Fibroblast of skin of left biceps (primary cell): Measurements from ENCODE around the gene SLC2A5.
A peak's percentile ranks its signal among the peaks of the same experiment; 100 is the strongest.
"Not testable (repeated sequence)": the region's sequence is repeated elsewhere in the genome, so short reads cannot be mapped to it uniquely, and the experiment has no call there.

Experiments used
- DNase-seq, 2 experiments: peaks; one replicate each; pipeline ENCODE4 v3.0.0-alpha.2; 2013; ENCODE audit warnings: low read depth in 2 of 2

SLC2A5 gene

DNA sequence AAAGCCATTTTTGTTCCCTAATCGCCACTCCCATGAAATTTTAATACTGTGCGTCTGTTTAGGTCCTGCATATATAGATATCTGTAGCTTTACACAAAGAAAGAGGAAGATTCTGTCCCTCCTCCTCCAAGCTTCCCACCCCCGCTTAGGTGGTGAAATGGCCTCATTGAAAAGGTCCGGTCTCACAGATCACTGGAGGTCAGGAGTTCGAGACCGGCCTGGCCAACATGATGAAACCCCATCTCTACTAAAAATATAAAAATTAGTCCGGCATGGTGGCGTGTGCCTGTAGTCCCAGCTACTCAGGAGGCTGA lies 64.1 kb downstream of the SLC2A5 start:
- no peak for DNase-seq

DNA sequence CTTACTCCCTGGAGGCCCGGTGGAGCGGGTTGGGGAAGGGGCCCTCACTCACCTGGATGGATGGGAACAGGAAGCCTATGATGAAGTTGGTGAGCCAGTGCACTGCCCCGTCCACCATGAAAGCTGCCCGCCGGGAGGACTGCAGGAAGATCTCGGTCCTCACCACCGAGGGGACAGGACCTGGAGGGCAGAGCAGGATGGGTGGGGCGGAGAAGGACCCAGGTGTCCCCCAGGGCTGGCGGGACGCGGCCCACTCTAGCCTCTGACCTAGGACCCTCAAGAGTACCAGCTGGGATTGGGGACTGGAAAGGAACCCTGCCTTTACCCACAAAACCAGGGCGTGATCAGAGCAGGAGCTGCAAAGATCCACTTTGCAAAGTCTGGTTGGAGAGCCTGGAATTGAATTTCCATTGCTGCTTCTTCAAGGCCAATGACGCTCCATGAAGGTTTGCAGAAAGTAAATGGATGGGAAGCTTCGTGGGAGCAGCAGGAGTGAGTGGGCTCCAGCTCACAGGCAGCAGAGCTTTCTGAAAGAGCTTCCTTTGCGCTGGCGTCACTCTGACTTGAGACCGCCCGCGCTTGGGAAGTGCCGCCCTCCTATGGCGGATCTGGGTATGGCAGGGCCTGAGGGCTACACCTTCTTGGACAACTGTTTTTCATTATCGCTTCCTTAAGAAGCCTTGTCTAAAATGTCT lies 64.6 kb downstream of the SLC2A5 start:
- peak; percentile 65 to 70 for DNase-seq

DNA sequence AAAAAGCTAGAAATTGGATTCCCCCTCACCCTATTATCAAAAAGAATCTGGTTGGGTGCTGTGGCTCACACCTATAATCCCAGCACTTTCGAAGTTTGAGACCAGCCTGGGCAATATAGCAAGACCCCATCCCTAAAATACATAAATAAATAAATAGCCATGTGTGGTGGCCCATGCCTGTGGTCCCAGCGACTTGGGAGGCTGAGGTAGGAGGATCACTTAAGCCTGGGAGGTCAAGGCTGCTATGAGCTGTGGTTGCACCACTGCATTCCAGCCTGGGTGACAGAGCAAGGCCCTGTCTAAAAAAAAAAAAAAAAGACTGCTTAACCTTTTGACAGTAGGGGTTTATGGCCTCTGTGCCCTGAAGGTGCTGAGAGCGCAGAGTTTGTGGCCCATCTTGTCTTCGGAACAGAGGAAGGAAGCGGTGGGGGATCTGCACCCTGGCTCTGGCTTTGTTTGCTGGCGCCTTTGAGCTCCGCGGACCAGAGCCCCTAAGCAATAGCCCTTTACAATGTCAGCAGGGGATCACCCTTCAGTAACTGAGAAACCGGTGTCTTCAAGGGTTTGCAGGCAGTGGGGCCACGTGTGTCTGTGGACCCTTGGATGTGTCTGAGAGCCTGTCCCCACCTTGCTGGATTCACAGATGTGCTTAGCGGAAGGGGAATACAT lies 65.3 kb downstream of the SLC2A5 start:
- no peak for DNase-seq

DNA sequence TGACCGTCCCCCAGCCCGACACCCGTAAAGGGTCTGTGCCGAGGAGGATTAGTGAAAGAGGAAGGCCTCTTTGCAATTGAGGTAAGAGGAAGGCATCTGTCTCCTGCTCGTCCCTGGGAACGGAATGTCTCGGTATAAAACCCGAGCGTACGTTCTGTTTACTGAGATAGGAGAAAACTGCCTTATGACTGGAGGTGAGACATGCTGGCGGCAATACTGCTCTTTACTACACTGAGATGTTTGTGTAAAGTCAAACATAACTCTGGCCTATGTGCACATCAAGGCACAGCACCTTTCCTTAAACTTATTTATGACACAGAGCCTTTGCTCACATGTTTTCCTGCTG lies 67.2 kb downstream of the SLC2A5 start:
- DNase-seq: not testable (repeated sequence)

DNA sequence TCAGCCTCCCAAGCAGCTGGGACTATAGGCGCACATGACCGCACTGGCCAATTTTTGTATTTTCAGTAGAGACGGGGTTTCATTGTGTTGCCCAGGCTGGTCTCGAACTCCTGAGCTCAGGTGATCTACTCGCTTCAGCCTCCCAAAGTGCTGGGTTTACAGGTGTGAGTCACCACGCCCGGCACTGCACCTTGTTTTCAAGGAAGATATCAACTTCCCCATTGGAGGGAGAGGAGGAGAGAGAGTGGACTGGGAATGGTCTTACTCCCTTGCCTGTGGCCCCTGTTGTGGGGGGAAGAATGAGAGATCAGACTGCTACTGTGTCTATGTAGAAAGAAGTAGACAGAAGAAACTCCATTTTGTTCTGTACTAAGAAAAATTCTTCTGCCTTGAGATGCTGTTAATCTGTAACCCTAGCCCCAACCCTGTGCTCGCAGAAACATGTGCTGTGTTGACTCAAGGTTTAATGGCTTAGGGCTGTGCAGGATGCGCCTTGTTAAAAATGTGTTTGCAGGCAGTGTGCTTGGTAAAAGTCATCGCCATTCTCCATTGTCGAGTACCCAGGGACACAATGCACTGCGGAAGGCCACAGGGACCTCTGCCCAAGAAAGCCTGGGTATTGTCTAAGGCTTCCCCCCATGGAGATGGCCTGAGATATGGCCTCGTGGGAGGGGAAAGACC lies 67.8 kb downstream of the SLC2A5 start:
- not testable (repeated sequence) for DNase-seq

DNA sequence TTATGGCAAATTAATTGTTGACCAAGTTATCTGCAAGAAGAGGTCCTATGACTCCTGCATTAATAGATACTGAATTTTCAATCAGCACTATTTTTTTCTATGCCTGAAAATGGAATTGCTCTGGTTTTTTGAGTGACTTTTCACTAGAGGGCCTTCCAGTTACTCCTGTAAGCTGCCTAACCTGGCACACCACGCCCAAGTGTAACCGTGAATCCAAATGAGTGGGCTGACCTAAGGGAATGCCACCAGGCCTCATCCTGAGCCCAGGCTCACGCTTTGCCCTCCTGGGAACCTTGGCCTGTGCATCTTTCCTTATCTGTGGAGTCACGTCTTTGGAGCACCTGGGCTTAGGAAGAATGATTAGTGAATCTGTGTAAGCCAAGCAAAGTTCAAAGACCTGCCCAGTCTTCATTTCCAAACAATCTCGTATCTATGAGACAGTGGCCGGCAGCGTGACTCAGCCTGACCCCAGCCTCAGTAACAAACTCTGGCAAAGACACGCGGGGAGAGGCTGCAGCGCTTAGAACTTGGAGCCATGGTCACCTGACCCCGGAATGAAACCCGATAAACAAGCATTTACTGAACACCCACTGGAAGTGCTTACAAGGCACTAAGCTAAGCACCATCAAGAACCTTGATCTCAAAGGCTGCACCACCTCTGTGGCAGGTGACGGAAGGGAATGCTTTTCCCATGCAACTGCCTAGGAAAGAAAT lies 75.3 kb downstream of the SLC2A5 start:
- DNase-seq: not testable (repeated sequence)

DNA sequence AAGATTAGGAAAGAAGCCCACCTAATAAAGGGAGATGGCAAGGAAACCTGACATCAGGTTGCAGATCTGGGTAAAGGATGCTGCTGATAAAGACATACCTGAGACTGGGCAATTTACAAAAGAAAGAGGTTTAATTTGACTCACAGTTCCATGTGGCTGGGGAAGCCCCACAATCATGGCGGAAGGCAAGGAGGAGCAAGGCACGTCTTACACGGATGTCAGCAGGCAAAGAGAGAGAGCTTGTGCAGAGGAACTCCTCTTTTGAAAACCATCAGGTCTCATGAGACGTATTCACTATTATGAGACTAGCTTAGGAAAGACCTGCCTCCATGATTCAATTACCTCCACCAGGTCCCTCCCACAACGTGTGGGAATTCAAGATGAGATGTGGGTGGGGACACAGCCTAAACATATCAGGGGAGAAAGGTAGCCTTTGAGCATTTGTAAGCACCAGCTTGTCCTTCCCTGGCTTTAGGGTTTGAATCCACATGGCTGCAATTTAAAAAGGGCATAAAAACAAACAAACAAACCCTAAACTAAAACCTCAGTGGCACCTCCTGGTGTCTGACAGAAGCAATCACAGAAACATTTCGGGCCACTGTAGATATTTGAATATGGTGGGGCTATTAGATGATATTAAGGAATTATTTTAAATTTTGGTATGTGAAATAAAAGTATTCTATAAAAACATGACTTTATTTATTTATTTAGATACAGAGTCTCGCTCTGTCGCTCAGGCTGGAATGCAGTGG lies 76.3 kb downstream of the SLC2A5 start:
- no peak for DNase-seq

DNA sequence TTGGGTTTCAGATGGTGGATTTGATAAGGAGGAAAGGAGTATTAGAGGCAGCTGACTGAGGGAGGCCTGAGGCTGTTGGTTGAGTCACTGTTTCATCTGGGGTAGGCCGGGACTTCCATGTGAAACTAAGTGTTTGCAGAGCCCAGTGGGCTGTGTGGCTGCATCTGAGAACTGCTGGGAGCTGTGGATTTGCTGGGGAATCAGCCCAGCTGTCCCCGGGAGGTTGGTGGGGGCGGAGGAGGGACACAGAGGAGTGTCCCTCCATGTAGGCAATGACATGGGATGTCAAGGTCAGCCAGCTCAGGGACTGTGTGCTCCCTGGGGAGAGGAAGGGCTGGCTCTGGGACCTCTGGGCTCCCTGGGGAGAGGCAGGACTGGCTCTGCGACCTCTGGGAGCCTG lies 79.6 kb downstream of the SLC2A5 start:
- no peak for DNase-seq

DNA sequence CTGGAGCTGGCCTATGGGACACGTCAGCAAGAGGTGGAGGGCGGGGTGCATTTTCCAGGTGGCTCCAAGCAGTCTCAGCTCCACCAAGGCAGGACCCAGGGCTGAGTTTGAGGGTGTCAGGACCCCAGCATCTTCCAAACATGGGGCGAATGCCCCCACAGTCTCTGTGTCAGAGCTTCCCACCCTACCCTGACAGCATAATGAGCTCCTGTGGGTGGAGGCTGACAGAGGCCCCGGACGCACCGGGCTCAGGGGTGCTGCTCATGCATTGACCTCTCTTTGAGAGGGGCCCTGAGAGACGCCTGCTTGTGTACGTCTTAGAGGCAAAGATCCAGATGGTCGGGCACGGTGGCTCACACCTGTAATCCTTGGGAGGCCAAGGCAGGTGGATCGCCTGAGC lies 80.4 kb downstream of the SLC2A5 start:
- DNase-seq: no peak

DNA sequence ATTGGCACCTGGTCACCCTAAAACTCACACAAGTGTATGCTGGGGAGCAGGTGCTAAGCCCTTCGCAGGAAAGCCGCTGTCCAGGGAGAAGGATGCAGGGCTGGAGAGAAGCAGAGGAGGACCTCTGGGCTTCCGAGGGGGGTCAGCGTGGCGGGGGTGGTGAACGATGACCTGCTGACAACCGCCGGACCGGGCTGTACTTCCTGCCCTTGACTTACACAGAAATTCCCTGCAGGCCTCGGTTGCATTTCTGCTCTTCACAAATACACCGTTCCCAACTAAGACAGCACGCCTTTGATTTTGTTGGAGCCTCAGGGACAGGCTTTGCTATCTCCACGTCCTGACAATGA lies 80.8 kb downstream of the SLC2A5 start:
- DNase-seq: no peak

DNA sequence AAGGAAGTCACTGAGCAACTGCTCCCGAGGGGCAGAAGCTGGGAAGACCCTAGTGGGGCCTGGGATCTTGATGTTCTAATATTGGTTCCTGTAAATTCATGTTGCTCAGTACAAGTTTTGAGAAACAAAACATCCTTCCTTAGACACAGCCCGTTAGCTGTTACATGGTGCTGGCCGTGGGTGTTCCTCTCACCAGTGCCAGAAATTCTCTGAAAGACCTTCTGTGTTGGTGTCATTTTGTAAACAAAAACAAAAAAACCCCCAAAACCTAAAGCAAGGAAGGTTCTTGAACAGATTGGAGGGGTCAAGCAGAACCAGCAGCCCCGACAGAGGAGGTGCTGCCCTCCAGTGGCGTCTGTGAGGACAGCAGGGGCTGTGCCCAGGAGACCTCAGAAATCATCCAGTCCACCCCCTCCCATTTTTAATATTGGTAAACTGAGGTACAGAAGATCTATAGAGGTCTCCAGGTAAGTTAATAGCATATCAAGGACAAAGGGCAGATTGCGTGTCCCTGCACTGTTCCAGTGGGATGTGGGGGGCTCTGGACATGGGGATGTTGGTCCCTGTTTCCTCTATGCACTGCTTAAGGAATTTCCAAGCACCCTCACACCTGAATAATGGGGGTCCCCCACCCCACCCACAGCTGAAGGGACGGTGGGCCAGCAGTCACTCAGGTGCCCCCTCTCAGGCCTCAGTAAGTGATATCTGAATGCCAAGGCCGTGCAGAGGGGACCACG lies 81.4 kb downstream of the SLC2A5 start:
- DNase-seq: no peak

DNA sequence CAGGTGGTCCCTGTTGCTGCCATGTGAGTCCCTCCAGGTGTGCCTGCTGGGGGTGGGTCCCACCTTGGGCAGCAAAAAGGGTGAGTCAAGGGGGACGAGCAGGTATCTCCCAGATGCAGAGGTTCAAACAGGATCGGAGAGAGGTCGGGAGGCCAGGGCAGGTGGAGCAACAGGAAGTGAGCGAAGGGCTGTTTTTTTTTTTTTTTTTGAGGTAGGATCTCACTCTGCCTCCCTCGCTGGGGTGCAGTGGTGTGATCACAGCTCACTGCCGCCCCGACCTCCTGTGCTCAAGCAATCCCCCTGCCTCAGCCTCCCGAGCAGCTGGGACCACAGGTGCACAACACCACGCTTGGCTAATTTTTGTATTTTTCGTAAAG lies 82.6 kb downstream of the SLC2A5 start:
- DNase-seq: no peak

DNA sequence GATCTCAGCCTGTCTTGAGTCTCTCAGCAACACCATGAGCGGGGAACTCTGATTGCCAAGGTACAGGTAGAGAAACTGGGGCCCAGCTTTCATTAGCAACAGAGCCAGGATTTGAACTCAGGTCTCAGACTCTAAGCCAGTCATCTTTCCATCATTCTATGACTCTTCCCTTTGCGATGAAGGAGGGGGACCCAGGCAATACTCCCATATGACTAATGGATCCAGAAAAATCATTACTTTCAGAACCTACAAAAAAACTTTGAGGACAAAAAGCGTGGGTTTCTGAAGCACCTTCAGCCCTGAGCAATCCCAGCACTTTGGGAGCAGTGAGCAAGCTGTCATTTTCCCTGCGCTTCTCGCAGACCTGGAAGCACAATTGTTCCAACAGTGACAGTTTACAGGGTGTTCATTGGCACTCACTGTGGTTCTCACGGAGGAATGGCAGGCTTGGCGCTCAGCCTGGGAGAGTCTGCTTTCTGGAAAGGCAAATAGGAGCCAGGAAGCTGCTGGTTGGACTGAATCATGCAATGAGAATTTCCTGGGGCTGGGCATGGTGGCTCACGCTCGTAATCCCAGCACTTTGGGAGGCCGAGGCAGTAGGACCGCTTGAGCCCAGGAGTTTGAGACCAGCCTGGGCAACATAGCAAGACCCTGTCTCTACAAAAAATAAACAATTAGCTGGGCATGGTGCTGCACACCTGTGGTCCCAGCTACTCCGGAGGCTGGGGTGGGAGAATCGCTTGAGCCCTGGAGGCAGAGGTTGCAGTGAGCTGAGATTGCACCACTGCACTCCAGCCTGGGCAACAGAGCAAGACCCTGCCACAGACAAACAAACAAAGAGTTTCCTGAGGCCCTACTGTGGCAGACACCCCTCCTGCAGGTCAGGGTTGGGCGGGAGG lies 83.3 kb downstream of the SLC2A5 start:
- DNase-seq: peak; percentile 74 to 79
